ENCODE results near the gene C8G.

Gene C8G

DNA sequence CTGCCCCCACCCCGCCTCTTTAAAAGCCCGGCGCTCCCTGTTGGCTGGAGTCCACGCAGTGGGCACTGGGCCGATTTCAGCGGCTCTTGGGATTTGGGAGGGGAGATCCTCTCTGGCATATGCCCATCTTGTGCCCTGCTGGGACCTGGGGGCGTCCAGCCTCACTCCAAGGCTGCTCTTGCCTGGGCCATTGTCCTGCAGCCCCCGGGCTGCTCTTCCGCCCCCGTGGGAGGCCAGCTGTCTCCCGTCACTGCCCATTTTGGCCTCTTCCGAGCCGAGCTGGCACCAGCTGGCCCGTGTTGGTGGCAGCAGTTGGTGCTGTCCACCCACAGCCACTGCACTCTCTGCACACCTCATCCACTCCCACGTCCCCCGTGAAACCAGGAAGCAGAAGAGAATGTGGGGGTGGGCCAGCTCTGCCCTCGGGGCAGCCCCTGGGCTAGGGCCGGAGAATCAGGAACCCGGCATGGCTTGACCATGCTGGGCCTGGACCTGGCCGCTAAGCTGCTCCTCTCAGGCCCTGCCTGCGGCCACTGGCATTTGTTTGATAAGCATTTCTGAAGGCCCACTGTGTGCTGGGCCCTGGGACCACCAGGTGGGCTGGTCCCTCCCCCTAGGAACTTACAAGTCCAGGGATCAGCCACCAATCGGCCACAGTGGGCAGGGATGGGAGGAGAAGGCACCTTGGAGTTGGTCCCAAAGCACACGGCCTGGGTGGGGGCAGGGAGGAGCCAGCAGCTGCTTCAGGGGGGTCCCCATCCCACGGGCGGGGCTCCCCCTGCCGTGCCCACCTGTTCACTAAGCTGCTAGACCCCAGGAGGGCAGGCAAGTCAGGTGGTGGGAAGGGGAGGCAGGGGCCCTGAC lies 2.2 kb downstream of the C8G start:
- peak overlapping the region in 1 of 2 donors; percentile 51 for H3K27ac ChIP-seq
- H3K4me3 ChIP-seq: no peak overlapping the region
- DNase-seq (ENCODE audit: low spot score): no peak
- TF ChIP-seq, protein P1, sequence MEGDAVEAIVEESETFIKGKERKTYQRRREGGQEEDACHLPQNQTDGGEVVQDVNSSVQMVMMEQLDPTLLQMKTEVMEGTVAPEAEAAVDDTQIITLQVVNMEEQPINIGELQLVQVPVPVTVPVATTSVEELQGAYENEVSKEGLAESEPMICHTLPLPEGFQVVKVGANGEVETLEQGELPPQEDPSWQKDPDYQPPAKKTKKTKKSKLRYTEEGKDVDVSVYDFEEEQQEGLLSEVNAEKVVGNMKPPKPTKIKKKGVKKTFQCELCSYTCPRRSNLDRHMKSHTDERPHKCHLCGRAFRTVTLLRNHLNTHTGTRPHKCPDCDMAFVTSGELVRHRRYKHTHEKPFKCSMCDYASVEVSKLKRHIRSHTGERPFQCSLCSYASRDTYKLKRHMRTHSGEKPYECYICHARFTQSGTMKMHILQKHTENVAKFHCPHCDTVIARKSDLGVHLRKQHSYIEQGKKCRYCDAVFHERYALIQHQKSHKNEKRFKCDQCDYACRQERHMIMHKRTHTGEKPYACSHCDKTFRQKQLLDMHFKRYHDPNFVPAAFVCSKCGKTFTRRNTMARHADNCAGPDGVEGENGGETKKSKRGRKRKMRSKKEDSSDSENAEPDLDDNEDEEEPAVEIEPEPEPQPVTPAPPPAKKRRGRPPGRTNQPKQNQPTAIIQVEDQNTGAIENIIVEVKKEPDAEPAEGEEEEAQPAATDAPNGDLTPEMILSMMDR (IDR thresholded peaks at IDR 0.05): no peak

DNA sequence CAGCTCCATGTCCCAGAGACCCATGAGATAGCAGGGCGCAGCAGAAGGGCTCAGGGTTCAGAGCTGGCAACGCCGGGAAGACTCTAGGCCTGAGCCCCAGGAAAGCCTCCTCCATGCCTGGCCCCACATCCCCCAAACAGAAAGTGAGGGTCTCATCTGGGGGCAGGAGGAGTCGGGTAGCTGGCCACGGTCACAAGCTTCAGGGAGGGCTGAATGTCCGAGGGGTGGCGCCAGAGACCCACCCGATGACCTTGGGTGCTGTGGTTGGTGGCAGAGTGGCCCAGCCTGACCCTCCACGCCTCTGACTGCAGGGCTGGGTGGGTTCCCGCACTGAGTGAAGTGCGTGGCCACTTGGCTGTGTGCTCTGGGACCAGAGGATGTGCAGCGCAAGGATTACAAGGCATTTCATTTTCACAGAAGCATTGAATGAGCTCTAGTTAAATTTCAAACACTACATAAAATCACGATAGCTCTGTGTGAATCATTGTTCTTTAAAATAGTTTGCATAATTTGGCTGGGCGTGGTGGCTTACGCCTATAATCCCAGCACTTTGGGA lies 3.0 kb downstream of the C8G start:
- TF ChIP-seq, protein P1 (IDR thresholded peaks at IDR 0.05): no peak
- Histone ChIP-seq H3K27ac (peak overlapping the region in 1 of 2 donors; percentile 4), H3K4me3 (no peak overlapping the region)
- DNase-seq (ENCODE audit: low spot score): no peak

DNA sequence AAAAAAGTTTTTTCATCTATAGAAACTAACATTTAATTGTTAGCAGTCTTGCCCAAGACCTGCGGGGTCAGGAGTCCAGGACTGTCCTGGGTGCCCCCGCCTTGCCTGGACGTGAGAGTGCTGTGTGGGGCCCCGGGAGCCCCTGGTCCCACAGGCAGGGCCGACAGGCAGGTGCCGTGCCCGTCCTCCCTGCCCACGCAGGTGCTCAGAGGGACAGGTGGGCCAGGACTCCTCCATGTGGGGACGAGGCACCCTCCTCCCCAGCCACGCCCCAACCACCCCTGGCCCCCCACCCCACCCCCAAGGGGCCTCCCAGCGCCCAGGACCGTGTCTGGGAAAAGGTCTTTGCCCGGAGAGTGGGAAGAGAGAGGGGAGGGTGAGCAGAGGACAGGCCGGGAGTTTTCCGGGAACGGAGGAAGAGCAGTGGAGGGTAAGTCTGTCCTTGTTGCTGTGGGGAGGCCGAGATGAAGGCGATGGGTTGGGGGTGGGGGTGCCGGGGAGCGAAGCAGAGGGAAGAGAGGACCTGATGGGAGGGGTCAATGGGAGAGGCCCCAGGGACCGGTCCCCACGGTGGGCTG lies 4.3 kb downstream of the C8G start:
- peak overlapping the region; percentile 94 for H3K4me3 ChIP-seq
- no peak for DNase-seq (ENCODE audit: low spot score)
- H3K27ac ChIP-seq: peak overlapping the region; percentile 80 to 92
- TF ChIP-seq, protein P1 (IDR thresholded peaks at IDR 0.05): no peak

DNA sequence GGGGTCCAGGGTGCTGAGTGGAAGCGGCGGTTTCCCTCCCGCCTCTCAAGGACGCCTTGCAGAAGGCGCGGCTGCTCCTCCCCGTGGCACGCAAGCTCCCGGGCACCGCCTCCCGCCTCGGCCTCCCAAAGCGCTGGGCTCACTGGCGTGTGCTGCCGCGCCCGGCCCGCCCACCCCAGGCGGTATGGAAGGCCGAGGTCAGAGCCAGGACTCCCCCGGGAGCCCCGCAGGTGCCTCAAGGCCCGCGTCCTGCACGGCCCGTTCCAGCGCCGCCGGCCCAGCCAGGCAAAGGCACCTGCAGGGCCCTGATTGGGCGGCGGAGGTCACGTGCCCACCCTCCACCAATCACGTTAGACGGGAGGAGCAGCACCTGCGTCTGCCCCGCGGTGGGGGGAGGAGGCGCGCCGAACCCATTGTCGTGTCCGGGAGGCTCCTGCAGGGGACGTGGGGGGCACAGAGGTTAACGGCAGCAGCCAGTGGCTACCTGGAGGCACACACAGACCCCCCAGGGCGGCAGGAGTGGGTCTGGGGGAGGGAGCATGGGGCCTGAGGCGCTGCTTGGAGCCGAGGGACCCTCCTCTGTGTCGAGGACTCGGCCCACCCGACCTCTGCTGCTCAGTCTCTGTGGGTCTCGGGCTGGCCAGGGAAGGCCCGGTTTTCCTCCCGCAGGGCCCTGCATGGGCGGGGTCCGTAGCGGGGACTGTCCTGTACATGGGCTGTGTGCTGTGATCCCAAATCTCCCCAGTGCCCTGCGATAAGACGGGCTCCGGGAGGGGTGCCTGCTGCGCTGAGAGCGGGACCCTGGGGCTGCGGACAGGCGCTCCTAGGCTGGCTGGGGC lies 5.0 kb downstream of the C8G start:
- Histone ChIP-seq H3K4me3 (peak overlapping the region; percentile 94), H3K27ac (peak overlapping the region; percentile 80 to 92)
- TF ChIP-seq, protein P1 (IDR thresholded peaks at IDR 0.05): no peak
- peak; percentile 93 for DNase-seq (ENCODE audit: low spot score)

DNA sequence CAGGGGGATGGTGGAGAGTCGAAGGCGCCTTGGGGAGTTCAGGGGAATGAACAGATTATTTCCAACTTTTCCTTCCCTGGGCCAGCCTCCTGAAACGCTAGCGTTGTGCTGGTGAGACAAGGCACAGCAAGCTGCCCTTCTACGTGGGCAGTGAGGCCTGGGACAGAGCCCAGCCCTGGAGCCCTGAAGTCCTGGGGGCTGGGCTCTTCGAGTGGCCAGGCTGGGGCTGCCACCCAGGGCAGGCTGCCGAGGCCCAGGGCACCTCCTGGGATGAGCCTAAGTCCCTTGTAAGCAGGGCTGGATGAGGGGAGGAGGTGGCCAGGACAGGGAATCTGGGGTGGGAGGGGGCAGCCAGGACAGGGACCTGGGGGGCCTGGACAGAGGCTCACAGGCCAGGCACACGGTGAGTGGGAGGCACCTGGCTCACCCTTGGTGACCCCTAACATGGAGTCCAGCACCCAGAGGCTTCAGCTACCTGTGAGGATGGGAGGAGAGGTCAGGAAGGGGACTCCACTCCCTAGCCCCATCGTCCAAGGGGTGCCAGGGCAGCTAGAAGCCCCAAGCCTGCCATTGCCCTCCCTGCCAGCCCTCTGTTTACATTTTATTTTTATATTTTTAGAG lies 5.7 kb downstream of the C8G start:
- H3K4me3 ChIP-seq: peak overlapping the region; percentile 94

More for the DNA sequence above, 5.7 kb downstream of the C8G start:
- TF ChIP-seq, protein P1 (IDR thresholded peaks at IDR 0.05): no peak
- no peak for DNase-seq (ENCODE audit: low spot score)
- H3K27ac ChIP-seq: peak overlapping the region; percentile 80 to 92
